Stimulated activated CD4-positive, alpha-beta T cell treated with anti-CD3 and anti-CD28 coated beads, Interleukin-1b, Interleukin-23, amount 100 ng/mL, for 48 hours (primary cell): ENCODE results near the gene C14orf93.
"Not testable (repeated sequence)": the region's sequence is repeated elsewhere in the genome, so short reads cannot be mapped to it uniquely, and the experiment has no call there.

ENCODE experiments used
- DNase-seq: peaks from one replicate; pipeline ENCODE4 v3.0.0-alpha.2; 2020

C14orf93 gene

GRCh38 chr14:23020143-23021128 lies 10.5 kb upstream of the C14orf93 start:
- DNase-seq: no peak

DNA sequence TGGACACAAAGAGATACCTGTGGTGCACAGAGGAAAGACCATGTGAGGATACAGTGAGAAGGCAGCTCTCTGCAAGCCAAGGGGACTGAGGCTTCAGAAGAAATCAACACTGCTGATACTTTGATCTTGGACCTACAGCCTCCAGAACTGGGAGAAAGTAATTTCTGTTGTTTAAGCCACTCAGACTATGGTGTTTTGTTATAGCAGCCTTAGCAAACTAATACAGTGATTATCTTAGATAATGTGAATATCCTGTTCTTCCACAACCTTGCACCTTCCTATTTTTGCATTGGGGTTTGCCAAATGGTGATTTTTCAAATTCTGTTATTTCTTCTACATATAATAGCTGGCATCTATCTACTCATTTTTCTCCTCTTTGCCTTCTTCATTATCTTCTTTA lies 8.2 kb upstream of the C14orf93 start:
- no peak for DNase-seq

GRCh38 chr14:23017091-23017490 lies 7.1 kb upstream of the C14orf93 start:
- DNase-seq: no peak

DNA sequence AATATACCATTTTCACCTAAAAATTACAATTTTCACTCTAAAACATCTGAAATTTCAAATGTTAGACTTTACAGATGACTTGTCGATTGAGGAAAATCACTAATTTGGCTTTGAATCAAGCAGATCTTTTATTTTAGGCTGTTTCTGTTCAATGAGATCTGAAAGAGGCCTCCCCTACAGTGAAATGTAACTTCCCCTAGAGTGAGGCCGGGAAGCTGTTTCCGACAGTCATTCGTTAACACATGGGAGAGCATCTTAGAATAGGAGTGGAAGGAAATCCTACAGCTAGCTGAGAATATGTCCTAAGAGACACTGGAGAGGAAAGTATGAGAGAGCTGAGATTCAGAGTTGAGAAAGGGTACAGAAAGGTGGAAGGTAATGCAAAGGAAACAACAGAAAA lies 5.7 kb upstream of the C14orf93 start:
- no peak for DNase-seq

- not testable (repeated sequence) for DNase-seq
Measured at GRCh38 chr14:23013749-23014054, 3.8 kb upstream of the C14orf93 start.

GRCh38 chr14:23013054-23013748 lies 3.3 kb upstream of the C14orf93 start:
- DNase-seq: no peak

GRCh38 chr14:23009483-23009938 lies 432 bp downstream of the C14orf93 start:
- DNase-seq: no peak

DNA sequence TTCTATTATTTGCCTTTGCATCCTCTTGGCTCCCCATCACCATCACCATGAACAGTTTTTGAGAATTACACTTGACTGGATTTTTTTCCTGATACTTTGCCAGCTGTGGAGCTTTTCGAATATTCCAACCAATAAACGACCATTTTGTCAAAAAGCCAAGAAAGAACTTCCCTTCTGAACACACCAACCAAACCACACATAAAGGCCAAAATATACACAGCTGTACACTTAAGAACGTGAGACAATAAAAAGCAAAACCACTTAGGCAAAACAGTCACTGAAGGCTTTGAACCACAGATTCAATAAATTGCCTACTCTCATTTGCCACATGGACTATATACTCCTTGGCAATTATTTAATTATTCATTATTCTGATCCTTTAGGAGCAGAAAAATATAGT lies 1.1 kb downstream of the C14orf93 start:
- DNase-seq: no peak

DNA sequence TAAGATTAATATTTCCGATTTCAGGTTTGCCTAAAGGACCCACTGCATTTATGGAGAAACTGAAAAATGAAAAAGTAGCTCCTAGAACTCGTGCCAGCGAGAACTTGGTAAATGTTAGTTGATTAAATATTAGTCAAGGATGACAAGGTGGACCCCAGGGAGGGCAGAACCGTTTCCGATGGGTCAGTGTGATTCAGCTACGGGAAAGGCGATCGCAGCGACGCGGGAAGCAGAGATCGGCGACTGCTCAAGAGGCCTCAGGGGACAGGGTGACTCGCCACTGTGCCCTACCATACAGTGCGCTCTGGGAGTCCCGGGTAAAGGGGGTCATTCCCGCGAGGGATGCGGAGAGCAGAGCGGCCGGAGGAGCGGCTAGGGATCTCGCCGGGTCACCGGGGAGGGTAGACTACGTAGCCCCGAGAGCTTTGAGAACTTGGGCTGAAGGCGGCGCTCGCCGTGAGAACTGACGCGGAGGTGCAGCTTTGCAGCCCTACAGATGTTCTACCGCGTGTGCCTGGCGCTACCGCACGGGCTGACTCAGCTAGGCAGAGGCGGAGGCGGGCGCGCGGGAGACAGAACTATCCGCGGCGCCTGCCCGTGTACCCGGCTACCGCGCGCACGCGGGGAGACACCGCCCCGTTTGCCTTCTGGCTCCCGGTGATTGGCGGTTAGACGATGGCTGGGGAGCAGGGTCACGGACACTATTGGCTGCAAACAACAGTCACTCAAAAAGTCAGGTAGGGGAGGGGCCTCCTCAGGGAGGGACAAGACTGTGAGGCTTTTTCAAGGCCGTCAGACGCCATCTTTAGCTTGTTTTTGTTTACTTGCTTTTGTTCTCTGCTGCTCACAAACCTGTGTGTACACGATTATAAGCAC lies 3.2 kb downstream of the C14orf93 start:
- peak; percentile 98 for DNase-seq

DNA sequence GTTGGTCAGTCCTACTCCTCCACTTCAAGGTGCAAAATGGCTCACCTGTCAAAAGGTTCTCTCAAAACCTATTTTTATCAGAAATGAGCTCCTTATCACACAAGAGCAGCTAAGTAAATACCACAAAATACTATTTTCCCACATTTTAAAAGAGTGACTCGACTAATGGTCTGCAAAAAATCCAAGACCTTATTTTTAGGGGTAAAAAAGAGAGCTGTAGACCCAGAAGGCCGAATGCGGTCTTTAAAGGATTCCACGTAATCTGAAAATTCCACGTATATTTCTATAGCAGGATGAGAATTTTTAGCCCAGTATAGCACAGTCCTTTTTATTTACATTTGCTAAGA lies 3.8 kb downstream of the C14orf93 start:
- DNase-seq: no peak

DNA sequence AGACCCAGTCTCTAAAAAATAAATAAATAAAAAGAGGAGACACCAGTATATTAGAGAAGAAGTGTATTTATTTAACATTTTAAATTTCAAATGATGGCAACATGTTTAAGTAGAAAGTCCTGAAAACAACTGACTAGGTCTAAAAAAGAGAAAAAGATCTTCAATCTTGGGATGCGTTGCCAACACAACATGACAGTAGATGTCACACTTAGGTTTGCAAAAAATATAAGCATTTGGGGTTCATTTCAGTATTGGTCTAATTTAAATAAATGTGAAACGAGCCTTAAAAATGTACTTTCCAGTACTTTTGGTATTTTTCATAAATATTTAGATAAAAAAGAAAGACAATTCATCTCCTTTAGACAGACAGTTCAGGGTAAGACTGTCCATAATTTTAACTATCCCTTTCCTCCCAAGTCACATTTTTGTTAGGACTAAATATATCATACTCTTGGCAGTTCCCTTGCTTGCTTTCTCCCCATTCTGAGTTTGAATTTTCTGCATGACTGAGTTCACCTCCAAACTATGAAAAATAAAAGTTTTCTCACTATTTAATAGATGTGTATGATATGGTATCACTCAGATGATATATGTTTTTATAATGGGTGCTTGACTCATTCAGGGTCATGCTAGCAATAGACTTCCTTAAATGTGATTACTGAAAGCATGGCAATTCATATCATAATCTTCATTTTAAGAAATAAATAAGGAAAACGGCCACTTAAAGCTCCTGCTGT lies 4.3 kb downstream of the C14orf93 start:
- DNase-seq: no peak

- not testable (repeated sequence) for DNase-seq
Measured at GRCh38 chr14:23004274-23004673, 5.7 kb downstream of the C14orf93 start.

DNA sequence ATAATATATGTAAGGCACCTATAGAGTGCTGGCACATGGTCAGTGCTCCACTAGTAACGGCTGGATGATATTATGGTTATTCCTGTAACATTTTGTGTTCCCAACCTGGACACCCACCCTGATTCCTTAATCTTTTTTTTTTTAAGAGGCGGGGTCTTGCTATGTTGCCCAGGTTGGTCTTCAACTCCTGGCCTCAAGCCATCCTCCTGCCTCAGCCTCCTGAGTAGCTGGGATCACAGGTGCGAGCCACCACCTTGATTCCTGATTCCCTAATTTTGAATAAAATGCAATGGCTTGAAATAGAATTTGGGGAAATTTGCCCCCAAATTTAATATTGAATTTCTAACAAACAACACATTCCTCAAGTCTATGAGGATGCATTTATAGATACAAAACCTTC lies 7.4 kb downstream of the C14orf93 start:
- DNase-seq: no peak

- no peak for DNase-seq
Measured at GRCh38 chr14:23000860-23001259, 9.1 kb downstream of the C14orf93 start.

GRCh38 chr14:22998329-22999012 lies 11.5 kb downstream of the C14orf93 start:
- DNase-seq: no peak

DNA sequence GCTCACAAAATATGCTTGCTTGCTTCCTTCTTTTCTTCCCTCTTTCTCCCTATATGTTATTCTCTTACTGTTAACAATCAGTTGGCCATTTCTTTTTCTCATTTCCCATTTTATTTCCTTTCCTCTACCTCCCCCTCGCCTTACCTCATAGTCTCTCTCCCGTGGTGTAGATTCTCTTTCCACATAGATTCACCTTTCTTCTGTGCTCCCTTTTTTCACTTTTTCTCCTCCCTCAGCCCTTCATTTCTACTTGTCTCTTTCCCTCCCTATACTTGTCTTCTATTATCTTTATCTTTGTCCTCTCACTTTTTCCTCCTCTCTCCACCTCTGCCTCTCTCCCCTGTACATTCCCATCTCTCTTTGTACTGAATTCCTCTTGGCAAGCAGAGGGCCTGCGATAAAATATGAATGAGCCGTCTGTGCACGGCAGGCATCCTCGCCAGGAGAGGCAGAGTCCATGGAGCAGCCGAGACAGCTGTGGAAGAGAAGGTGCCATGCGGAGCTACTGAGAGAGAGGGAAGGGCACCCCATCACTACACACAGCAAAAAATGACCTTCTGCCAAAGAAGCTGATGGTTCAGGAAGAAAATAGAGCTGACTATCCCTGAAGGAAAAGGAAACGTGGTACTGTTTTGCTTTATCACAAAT lies 12.1 kb downstream of the C14orf93 start:
- DNase-seq: no peak

DNA sequence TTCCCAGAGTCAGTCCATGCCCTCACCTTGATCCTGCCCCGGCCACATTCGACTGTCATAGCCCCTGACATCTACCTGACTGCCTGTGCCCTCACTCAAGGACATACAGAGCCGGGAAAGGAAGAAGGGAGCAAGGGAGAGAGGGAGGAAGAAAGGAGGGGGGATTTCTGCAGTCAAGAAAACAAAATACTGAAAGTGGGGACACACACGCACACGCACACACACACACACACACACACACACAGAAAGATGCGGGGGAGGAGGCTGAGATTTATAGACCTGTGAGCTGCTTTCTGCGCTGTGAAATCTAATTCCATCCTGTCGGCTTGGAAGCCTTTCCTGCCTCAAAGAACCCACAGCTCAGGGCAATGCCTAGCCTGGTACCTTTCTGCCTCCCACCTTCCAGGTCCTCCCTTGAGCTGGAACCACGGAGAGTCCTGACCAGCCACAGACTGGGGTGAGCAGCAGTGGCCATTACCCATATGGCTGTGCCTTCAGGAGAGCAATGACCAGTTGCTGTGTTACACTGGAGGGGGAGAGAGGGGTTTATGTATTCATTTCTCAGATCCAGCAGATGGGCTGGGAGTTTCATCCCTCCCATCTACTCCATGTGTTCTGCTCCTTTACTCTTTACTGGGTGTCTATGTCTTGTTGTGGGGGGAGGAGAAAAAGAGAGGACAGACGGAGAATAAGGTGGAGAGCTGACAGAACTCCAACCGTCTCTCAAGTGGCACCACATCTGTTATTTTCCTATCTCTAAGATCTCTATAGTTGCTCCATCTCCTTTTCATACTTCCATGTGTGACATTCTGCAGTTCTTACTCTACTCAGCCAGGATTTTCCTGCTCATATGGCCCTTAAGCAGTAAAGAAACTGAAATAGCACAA lies 12.9 kb downstream of the C14orf93 start:
- no peak for DNase-seq

DNA sequence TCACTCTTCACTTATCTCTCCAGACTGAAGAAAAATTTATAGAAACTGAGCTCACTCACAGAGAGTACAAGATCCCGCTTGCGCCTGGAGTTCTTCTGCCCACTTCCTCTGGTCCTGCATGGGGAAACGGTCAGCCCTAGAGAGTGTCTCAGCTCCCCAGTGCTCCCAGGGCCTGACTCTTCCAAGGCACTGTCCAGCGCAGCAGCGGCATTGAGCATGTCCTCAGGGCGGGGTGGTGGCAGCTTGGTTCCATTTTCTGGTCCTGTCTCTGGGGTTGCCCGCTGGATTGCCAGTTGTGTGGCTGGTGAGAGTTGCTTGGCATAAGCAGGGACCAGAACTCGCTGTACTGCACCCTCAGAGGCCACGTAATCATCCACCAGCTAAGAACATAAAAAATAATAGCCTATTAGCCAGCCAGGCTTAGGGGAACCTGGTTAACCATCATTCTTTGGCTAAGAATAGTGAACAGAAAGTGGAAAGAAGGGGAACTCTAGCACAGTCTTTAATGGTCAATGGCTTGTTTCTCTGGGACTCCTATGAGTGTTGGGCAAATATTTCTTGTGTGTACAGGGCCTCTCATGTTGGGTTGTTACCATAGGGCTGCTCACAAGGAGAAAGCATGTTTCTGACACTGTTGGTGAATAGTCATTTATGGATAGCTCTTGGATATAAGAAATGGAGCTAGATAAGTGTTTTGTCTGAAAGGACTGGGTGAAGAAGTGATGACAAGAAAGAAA lies 13.9 kb downstream of the C14orf93 start:
- DNase-seq: no peak

DNA sequence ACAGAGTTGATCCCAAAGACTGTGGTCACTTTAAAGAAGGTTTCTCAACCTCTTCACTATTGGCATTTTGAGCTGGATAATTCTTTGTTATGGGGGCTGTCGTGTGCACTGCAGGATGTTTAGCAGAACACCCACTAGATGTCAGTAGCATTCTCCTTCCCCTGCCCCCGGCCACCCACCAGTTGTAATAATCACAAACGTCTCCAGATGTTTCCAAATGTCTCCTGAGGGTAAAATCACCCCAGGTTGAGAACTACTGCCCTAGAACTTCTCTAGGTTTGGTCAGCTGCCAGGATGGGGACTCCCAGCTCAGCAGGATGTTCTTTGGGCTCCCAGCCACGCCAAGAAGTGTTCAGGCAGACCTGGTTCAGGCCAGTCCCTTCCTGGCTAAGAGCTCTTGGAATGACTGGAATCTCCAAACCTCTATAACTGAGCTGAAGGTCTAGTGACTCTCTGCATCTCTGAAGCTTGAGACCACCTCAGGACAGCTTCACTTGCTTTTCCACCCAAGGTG lies 15.1 kb downstream of the C14orf93 start:
- DNase-seq: peak; percentile 17
